Measurements from ENCODE around the gene NTF3.

NTF3 gene

DNA sequence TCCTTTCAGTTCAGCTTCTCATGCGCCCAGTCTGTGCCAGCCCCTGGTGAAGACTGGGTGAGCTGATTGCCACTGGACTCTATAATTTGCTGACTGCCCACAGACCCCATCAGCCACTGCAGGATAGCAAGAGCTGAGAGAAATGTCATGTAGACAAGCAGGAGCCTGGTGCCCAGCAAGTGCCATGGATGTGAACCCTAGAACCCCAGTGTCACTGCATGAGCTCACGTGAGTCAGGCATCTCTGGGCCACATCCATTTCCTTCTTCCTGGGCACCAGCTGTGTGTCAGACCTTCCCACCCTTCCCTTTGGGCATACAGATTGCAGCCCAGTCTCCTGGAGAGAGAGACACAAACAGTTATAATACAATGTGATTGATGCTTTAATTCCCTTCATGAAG is 73.8 kb downstream of the NTF3 start:
- TF ChIP-seq, protein P1, sequence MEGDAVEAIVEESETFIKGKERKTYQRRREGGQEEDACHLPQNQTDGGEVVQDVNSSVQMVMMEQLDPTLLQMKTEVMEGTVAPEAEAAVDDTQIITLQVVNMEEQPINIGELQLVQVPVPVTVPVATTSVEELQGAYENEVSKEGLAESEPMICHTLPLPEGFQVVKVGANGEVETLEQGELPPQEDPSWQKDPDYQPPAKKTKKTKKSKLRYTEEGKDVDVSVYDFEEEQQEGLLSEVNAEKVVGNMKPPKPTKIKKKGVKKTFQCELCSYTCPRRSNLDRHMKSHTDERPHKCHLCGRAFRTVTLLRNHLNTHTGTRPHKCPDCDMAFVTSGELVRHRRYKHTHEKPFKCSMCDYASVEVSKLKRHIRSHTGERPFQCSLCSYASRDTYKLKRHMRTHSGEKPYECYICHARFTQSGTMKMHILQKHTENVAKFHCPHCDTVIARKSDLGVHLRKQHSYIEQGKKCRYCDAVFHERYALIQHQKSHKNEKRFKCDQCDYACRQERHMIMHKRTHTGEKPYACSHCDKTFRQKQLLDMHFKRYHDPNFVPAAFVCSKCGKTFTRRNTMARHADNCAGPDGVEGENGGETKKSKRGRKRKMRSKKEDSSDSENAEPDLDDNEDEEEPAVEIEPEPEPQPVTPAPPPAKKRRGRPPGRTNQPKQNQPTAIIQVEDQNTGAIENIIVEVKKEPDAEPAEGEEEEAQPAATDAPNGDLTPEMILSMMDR (conservative IDR thresholded peaks at IDR 0.05; ENCODE audit: low read length), result no peak
- no peak for TF ChIP-seq EZH2phosphoT487 (IDR thresholded peaks at IDR 0.05; ENCODE audit: borderline replicate concordance)
- Histone ChIP-seq H3K27me3 (ENCODE audit: insufficient read depth, low read length, poor library complexity, severe bottlenecking) (no peaks in the 10 kb centered on the region), H3F3A (ENCODE audit: low read depth) (no peaks in the 10 kb centered on the region), H2AFZ (ENCODE audit: low read length) (no peak overlapping the region), H3K79me2 (ENCODE audit: insufficient read depth, low read length) (no peaks in the 10 kb centered on the region), H4K20me1 (ENCODE audit: insufficient read depth, low read length, poor library complexity, severe bottlenecking) (no peaks in the 10 kb centered on the region), H3K4me1 (ENCODE audit: insufficient read depth, low read length, poor library complexity, severe bottlenecking) (no peaks in the 10 kb centered on the region), H3K4me3 (ENCODE audit: low read length, poor library complexity, severe bottlenecking) (no peak overlapping the region), H3K4me2 (ENCODE audit: low read depth, low read length, poor library complexity, severe bottlenecking) (no peak overlapping the region), H3K36me3 (ENCODE audit: insufficient read depth, low read length) (no peaks in the 10 kb centered on the region), H3K9ac (ENCODE audit: low read depth, low read length, poor library complexity, severe bottlenecking) (no peak overlapping the region), H3K9me2 (replicated peaks; ENCODE audit: low read depth, low read length) (no peaks in the 10 kb centered on the region), H3K9me3 (ENCODE audit: insufficient read depth, low read depth, low read length) (no peaks in the 10 kb centered on the region)

DNA sequence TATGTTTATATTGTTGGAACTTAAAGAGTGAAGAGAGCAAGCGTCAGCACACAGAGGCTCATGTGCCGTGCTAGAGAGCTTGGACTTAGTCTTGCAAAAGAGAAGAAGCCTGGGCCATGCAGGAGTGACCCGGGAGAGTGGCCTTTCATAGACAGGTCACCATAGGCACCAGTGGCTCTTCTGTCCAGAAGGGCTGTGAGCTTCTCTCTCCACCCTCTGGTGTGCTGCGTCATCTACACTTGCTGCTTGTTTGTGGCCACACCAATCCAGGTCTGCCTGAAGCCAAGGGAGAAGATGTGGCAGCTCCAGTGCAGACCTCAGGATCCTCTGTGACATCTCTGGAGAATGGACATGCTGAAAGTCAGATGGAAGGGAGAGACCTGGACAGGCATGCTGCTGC is 74.4 kb downstream of the NTF3 start:
- Histone ChIP-seq H4K20me1 (ENCODE audit: insufficient read depth, low read length, poor library complexity, severe bottlenecking) (no peaks in the 10 kb centered on the region), H3K4me1 (ENCODE audit: insufficient read depth, low read length, poor library complexity, severe bottlenecking) (no peaks in the 10 kb centered on the region), H3F3A (ENCODE audit: low read depth) (no peaks in the 10 kb centered on the region), H3K4me3 (ENCODE audit: low read length, poor library complexity, severe bottlenecking) (no peak overlapping the region), H3K79me2 (ENCODE audit: insufficient read depth, low read length) (no peaks in the 10 kb centered on the region), H3K4me2 (ENCODE audit: low read depth, low read length, poor library complexity, severe bottlenecking) (no peak overlapping the region), H3K27me3 (ENCODE audit: insufficient read depth, low read length, poor library complexity, severe bottlenecking) (no peaks in the 10 kb centered on the region), H3K36me3 (ENCODE audit: insufficient read depth, low read length) (no peaks in the 10 kb centered on the region), H2AFZ (ENCODE audit: low read length) (no peak overlapping the region), H3K9ac (ENCODE audit: low read depth, low read length, poor library complexity, severe bottlenecking) (no peak overlapping the region), H3K9me2 (replicated peaks; ENCODE audit: low read depth, low read length) (no peaks in the 10 kb centered on the region), H3K9me3 (ENCODE audit: insufficient read depth, low read depth, low read length) (no peaks in the 10 kb centered on the region)
- TF ChIP-seq, protein P1 (conservative IDR thresholded peaks at IDR 0.05; ENCODE audit: low read length), result no peak
- TF ChIP-seq EZH2phosphoT487 (IDR thresholded peaks at IDR 0.05; ENCODE audit: borderline replicate concordance), result no peak

DNA sequence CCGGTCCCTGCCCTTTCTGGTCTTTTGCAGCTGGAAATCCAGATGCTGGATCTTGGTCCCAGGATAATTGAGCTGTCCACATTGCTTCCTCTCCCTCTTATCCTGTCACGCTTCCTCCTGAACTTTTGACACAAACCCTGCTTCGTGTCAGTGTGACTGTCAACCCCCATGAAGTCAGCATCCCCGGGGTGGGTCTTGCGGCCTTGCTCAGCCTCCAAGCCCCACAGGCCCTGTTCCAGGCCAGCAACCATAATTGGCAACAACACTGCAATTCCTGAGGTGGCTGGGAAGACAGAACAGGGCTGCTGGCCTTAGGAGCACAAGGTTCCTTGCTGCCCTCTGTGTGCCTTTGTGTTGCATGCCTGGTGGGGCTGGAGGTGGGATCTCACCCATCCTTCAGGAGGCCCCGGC is 74.9 kb downstream of the NTF3 start:
- Histone ChIP-seq H3K36me3 (ENCODE audit: insufficient read depth, low read length) (no peaks in the 10 kb centered on the region), H3K9me2 (replicated peaks; ENCODE audit: low read depth, low read length) (no peaks in the 10 kb centered on the region), H3K27me3 (ENCODE audit: insufficient read depth, low read length, poor library complexity, severe bottlenecking) (no peaks in the 10 kb centered on the region), H3K4me3 (ENCODE audit: low read length, poor library complexity, severe bottlenecking) (no peak overlapping the region), H3K79me2 (ENCODE audit: insufficient read depth, low read length) (no peaks in the 10 kb centered on the region), H3F3A (ENCODE audit: low read depth) (no peaks in the 10 kb centered on the region), H3K9ac (ENCODE audit: low read depth, low read length, poor library complexity, severe bottlenecking) (no peak overlapping the region), H3K4me1 (ENCODE audit: insufficient read depth, low read length, poor library complexity, severe bottlenecking) (no peaks in the 10 kb centered on the region), H3K4me2 (ENCODE audit: low read depth, low read length, poor library complexity, severe bottlenecking) (no peak overlapping the region), H2AFZ (ENCODE audit: low read length) (no peak overlapping the region), H3K9me3 (ENCODE audit: insufficient read depth, low read depth, low read length) (no peaks in the 10 kb centered on the region), H4K20me1 (ENCODE audit: insufficient read depth, low read length, poor library complexity, severe bottlenecking) (no peaks in the 10 kb centered on the region)
- TF ChIP-seq, protein P1 (conservative IDR thresholded peaks at IDR 0.05; ENCODE audit: low read length), result no peak
- no peak for TF ChIP-seq EZH2phosphoT487 (IDR thresholded peaks at IDR 0.05; ENCODE audit: borderline replicate concordance)

Data from Loucy (cell line).